Activated naive CD8-positive, alpha-beta T cell treated with anti-CD3 and anti-CD28 coated beads, Interleukin-2, amount 50 U/mL, for 24 hours (primary cell): Measurements from ENCODE around the gene PRDX2.
A peak's percentile ranks its signal among the peaks of the same experiment; 100 is the strongest.
"Not testable (repeated sequence)": the region's sequence is repeated elsewhere in the genome, so short reads cannot be mapped to it uniquely, and the experiment has no call there.

Experiments used
- ATAC-seq: fragments of 150-1000 bp; cut with Tn5 transposase; one replicate; pipeline ENCODE4 v1.10.0; 2021
- DNase-seq: peaks from one replicate; pipeline ENCODE4 v3.0.0; 2021
- H3K27ac Mint-ChIP-seq: one replicate; pipeline ENCODE4 v1.8.0; 2021; ENCODE audit warnings: mild to moderate bottlenecking, mixed read lengths
- H3K27me3 Mint-ChIP-seq: one replicate; pipeline ENCODE4 v1.8.0; 2021; ENCODE audit warnings: mixed read lengths
- H3K36me3 Mint-ChIP-seq: one replicate; pipeline ENCODE4 v1.8.0; 2021; ENCODE audit warnings: low read depth, mixed read lengths
- H3K4me1 Mint-ChIP-seq: one replicate; pipeline ENCODE4 v1.8.0; 2021; ENCODE audit warnings: mixed read lengths
- H3K4me3 Mint-ChIP-seq: one replicate; pipeline ENCODE4 v1.8.0; 2021; ENCODE audit warnings: mild to moderate bottlenecking, moderate library complexity, mixed read lengths
- H3K9me3 Mint-ChIP-seq: one replicate; pipeline ENCODE4 v1.8.0; 2021; ENCODE audit warnings: mixed read lengths

The PRDX2 gene

GRCh38 chr19:12834976-12835757 lies 33.6 kb upstream of the PRDX2 start:
- Mint-ChIP-seq H3K27me3 (peaks cover 78% of the 10 kb centered on the region), H3K36me3 (no peaks in the 10 kb centered on the region), H3K27ac (no peak overlapping the region), H3K4me3 (peak overlapping the region; percentile 59), H3K4me1 (peaks cover 28% of the 10 kb centered on the region), H3K9me3 (no peaks in the 10 kb centered on the region)
- ATAC-seq (no peak), DNase-seq (peak; percentile 39)

- no peak for ATAC-seq
- peak within 1 kb of the TSS; percentile 59 for H3K4me3 Mint-ChIP-seq
- DNase-seq, result peak; percentile 14
- H3K27me3 Mint-ChIP-seq, result peaks cover 78% of the 10 kb centered on the region
- H3K36me3 Mint-ChIP-seq, result no peaks in the 10 kb centered on the region
- no peaks in the 10 kb centered on the region for H3K9me3 Mint-ChIP-seq
- H3K27ac Mint-ChIP-seq, result no peak within 1 kb of the TSS
- H3K4me1 Mint-ChIP-seq, result peaks cover 28% of the 10 kb centered on the region
These were observed 33.0 kb upstream of the PRDX2 start, which contains the start of gene RTBDN for GRCh38 chr19:12834566-12834943. RTBDN (minus strand) TSS chr19:12834579; CDS start chr19:12829979, 4,600 bp downstream.

- DNase-seq, result peak; percentile 46
- Mint-ChIP-seq H3K36me3 (no peaks in the 10 kb centered on the region), H3K4me1 (peaks cover 23% of the 10 kb centered on the region), H3K27me3 (peaks cover 76% of the 10 kb centered on the region), H3K4me3 (peak overlapping the region; percentile 59), H3K27ac (no peak overlapping the region), H3K9me3 (no peaks in the 10 kb centered on the region)
- peak; percentile 7 for ATAC-seq
These were observed 32.4 kb upstream of the PRDX2 start for GRCh38 chr19:12833738-12834565.

GRCh38 chr19:12833418-12833737 lies 31.8 kb upstream of the PRDX2 start:
- Mint-ChIP-seq H3K27ac (no peak overlapping the region), H3K4me3 (no peak overlapping the region), H3K9me3 (no peaks in the 10 kb centered on the region), H3K36me3 (no peaks in the 10 kb centered on the region), H3K4me1 (peaks cover 20% of the 10 kb centered on the region), H3K27me3 (peaks cover 80% of the 10 kb centered on the region)
- ATAC-seq, result no peak
- DNase-seq, result no peak

- ATAC-seq (no peak), DNase-seq (peak; percentile 58)
- no peak overlapping the region for H3K4me3 Mint-ChIP-seq
- H3K9me3 Mint-ChIP-seq, result no peaks in the 10 kb centered on the region
- H3K27ac Mint-ChIP-seq, result no peak overlapping the region
- peaks cover 16% of the 10 kb centered on the region for H3K4me1 Mint-ChIP-seq
- peaks cover 73% of the 10 kb centered on the region for H3K27me3 Mint-ChIP-seq
- no peaks in the 10 kb centered on the region for H3K36me3 Mint-ChIP-seq
These were observed 26.9 kb upstream of the PRDX2 start for GRCh38 chr19:12828494-12828893.

- H3K4me1 Mint-ChIP-seq, result peaks cover 6% of the 10 kb centered on the region
- peak; percentile 33 for ATAC-seq
- no peaks in the 10 kb centered on the region for H3K36me3 Mint-ChIP-seq
- H3K27ac Mint-ChIP-seq, result no peak overlapping the region
- H3K9me3 Mint-ChIP-seq, result peaks cover 4% of the 10 kb centered on the region
- peaks cover 47% of the 10 kb centered on the region for H3K27me3 Mint-ChIP-seq
- DNase-seq, result peak; percentile 56
- H3K4me3 Mint-ChIP-seq, result no peak overlapping the region
These were observed 23.9 kb upstream of the PRDX2 start for GRCh38 chr19:12825254-12826131.

GRCh38 chr19:12821761-12822160 lies 20.2 kb upstream of the PRDX2 start:
- ATAC-seq, result no peak
- H3K4me3 Mint-ChIP-seq, result no peak overlapping the region
- H3K4me1 Mint-ChIP-seq, result peaks cover 6% of the 10 kb centered on the region
- no peak for DNase-seq
- H3K27ac Mint-ChIP-seq, result no peak overlapping the region
- H3K27me3 Mint-ChIP-seq, result peaks cover 17% of the 10 kb centered on the region
- H3K9me3 Mint-ChIP-seq, result peaks cover 4% of the 10 kb centered on the region
- H3K36me3 Mint-ChIP-seq, result no peaks in the 10 kb centered on the region

- not testable (repeated sequence) for H3K4me1 Mint-ChIP-seq, H3K27ac Mint-ChIP-seq, H3K4me3 Mint-ChIP-seq, DNase-seq, H3K36me3 Mint-ChIP-seq, H3K9me3 Mint-ChIP-seq, H3K27me3 Mint-ChIP-seq, ATAC-seq
These were observed 16.2 kb upstream of the PRDX2 start for GRCh38 chr19:12817810-12818209.

GRCh38 chr19:12817188-12817587 lies 15.6 kb upstream of the PRDX2 start:
- H3K4me1 Mint-ChIP-seq, H3K4me3 Mint-ChIP-seq, H3K9me3 Mint-ChIP-seq, DNase-seq, H3K27me3 Mint-ChIP-seq, ATAC-seq, H3K27ac Mint-ChIP-seq, H3K36me3 Mint-ChIP-seq: not testable (repeated sequence)

GRCh38 chr19:12815088-12815487 lies 13.5 kb upstream of the PRDX2 start:
- H3K27me3 Mint-ChIP-seq, result no peaks in the 10 kb centered on the region
- H3K36me3 Mint-ChIP-seq, result peaks cover 6% of the 10 kb centered on the region
- H3K4me1 Mint-ChIP-seq, result no peaks in the 10 kb centered on the region
- no peaks in the 10 kb centered on the region for H3K9me3 Mint-ChIP-seq
- H3K4me3 Mint-ChIP-seq, result no peak overlapping the region
- H3K27ac Mint-ChIP-seq, result no peak overlapping the region
- ATAC-seq (no peak), DNase-seq (no peak)

- ATAC-seq (peak; percentile 94), DNase-seq (peak; percentile 90)
- peaks cover 24% of the 10 kb centered on the region for H3K4me1 Mint-ChIP-seq
- H3K27me3 Mint-ChIP-seq, result no peaks in the 10 kb centered on the region
- peak within 1 kb of the TSS; percentile 94 for H3K27ac Mint-ChIP-seq
- no peaks in the 10 kb centered on the region for H3K9me3 Mint-ChIP-seq
- H3K4me3 Mint-ChIP-seq, result peak within 1 kb of the TSS; percentile 96
- peaks cover 9% of the 10 kb centered on the region for H3K36me3 Mint-ChIP-seq
These were observed 4.9 kb upstream of the PRDX2 start, which contains the start of gene RNASEH2A for GRCh38 chr19:12806242-12807081. RNASEH2A (plus strand) TSS chr19:12806584; CDS start chr19:12806674, 90 bp downstream.

GRCh38 chr19:12804051-12804450 lies 2.5 kb upstream of the PRDX2 start:
- DNase-seq (no peak), ATAC-seq (no peak)
- no peaks in the 10 kb centered on the region for H3K9me3 Mint-ChIP-seq
- peaks cover 12% of the 10 kb centered on the region for H3K36me3 Mint-ChIP-seq
- peaks cover 31% of the 10 kb centered on the region for H3K4me1 Mint-ChIP-seq
- H3K4me3 Mint-ChIP-seq, result no peak overlapping the region
- no peak overlapping the region for H3K27ac Mint-ChIP-seq
- no peaks in the 10 kb centered on the region for H3K27me3 Mint-ChIP-seq

GRCh38 chr19:12802267-12803106 lies 887 bp upstream of the PRDX2 start:
- Mint-ChIP-seq H3K9me3 (no peaks in the 10 kb centered on the region), H3K4me1 (peaks cover 28% of the 10 kb centered on the region), H3K4me3 (peak overlapping the region; percentile 85), H3K27me3 (no peaks in the 10 kb centered on the region), H3K36me3 (peaks cover 6% of the 10 kb centered on the region), H3K27ac (peak overlapping the region; percentile 72)
- ATAC-seq (no peak), DNase-seq (no peak)
